ENCODE results near the gene PDK4.

Gene PDK4

DNA sequence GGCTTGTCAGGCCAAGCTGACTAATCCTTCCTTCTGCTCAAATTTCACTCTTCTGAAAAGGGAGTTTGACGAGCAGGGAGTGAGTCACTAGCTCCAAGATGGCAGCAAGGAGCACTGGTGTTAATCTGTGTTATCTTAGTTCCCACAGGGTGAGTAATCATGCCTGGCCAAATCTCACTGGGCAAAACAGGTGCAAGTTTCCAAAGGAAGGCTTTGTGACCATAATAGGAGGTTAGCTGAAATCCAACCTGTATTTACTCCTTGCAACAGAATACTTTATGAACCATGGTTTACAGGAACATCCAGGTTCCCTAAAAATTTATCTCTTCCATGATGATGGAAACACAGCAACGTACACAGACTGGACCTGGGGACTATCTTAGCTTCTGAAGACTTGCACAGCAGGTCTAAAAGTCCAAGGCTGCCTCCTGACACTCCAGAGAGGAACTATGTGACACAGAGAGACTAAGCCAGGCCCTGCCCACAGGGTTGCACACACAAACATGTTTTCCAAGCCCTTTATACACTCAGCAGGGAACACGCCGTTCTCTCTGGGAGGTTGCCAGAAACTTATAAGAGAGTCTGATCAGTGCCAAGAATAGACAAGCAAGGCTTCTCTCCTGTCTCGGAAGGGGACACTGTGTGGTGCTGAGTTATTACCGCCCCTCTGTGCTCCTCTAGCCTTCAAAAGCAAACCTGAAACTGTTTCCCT lies 46.3 kb downstream of the PDK4 start:
- Histone ChIP-seq H3K27ac (no peak overlapping the region), H3K36me3 (ENCODE audit: insufficient read depth, low read length) (no peaks in the 10 kb centered on the region), H3K4me3 (peak overlapping the region; percentile 47; the same call in 1 of the 2 replicates), H3K9me3 (ENCODE audit: low read depth, low read length) (no peaks in the 10 kb centered on the region), H3K9ac (ENCODE audit: insufficient read length) (no peak overlapping the region)
- DNase-seq (ENCODE audit: low read depth, low spot score), result peak; percentile 35
- TF ChIP-seq FOXP2 (optimal IDR thresholded peaks at IDR 0.05; ENCODE audit: control extremely low read depth, extremely low read length, insufficient read depth) (peak; percentile 52), POLR2AphosphoS5 (IDR thresholded peaks at IDR 0.05; ENCODE audit: borderline replicate concordance, low read depth, low read length) (no peak)

DNA sequence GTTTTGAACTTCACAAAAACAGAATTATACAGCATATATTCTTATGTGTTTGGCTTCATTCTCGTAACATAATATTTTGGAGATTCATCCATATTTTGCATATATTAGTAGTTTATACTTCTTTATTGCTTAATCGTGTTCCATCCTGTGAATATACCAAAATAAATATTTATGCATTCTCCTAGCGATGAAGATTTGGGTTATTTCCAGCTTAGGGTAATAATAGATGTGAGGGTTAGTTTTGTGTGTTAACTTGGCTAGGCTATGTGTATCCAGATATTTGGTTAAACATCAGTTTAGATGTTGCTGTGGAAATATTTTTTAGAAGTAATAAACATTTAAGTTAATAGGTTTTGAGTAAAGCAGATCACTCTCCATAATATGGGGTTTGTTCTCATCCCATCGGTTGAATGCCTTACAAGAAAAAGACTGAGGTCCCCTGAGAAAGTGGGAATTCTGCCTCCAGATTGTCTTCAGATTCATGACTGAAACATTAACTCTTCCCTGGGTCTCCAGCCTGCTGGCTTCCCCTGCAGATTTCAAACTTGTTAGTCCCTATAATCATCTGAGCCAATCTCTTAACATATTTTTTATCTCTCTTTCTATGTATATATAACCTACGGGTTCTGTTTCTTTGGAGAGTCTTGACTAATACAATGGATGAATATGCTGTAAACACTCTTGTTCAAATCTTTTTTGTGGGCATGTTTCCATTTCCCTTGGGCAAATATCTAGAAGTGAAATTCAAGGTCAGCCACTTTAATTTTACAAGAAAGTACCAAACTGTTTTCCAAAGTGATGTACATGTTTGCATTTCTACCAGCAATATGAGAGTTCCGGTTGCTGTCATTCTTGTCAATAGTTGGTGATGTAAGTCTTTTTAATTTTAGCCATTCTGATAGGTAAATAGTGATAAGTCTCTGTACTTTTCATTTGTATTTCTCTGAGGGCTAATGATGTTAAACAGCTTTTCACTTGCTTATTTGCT lies 48.7 kb downstream of the PDK4 start:
- Histone ChIP-seq H3K9me3 (ENCODE audit: low read depth, low read length) (no peaks in the 10 kb centered on the region), H3K4me3 (no peak overlapping the region), H3K36me3 (ENCODE audit: insufficient read depth, low read length) (no peaks in the 10 kb centered on the region), H3K9ac (ENCODE audit: insufficient read length) (no peak overlapping the region), H3K27ac (no peak overlapping the region)
- TF ChIP-seq FOXP2 (optimal IDR thresholded peaks at IDR 0.05; ENCODE audit: control extremely low read depth, extremely low read length, insufficient read depth), result no peak
- no peak for DNase-seq (ENCODE audit: low read depth, low spot score)

GRCh38 chr7:95546647-95547046 lies 49.7 kb downstream of the PDK4 start:
- H3K27ac ChIP-seq, result no peak overlapping the region
- no peaks in the 10 kb centered on the region for H3K36me3 ChIP-seq (ENCODE audit: insufficient read depth, low read length)
- H3K9me3 ChIP-seq (ENCODE audit: low read depth, low read length), result no peaks in the 10 kb centered on the region
- H3K9ac ChIP-seq (ENCODE audit: insufficient read length), result no peak overlapping the region
- DNase-seq (ENCODE audit: low read depth, low spot score), result no peak
- TF ChIP-seq POLR2AphosphoS5 (IDR thresholded peaks at IDR 0.05; ENCODE audit: borderline replicate concordance, low read depth, low read length) (no peak), EZH2 (IDR thresholded peaks at IDR 0.05) (no peak)
- no peak overlapping the region for H3K4me3 ChIP-seq

DNA sequence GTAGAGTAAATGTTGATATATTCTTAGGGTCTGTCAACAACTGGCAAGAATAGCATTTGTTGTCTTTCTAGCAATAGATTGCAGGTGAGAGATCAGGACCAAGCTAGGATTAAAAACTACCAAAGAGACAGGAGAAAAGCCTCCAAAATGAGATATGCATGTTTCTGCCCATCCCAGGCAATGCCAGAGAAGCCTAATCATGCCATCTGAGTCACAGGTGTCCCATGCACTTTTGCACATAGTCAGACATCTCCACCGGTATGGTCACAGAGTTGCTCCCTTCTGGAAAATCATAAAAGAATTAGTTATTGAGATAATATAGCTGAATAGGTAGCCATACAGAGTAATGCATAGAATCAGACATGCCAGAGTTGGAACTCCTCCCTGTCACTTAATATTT lies 50.6 kb downstream of the PDK4 start:
- H3K27ac ChIP-seq, result no peak overlapping the region
- TF ChIP-seq POLR2AphosphoS5 (IDR thresholded peaks at IDR 0.05; ENCODE audit: borderline replicate concordance, low read depth, low read length) (no peak), EZH2 (IDR thresholded peaks at IDR 0.05) (no peak), FOXP2 (optimal IDR thresholded peaks at IDR 0.05; ENCODE audit: control extremely low read depth, extremely low read length, insufficient read depth) (no peak)
- H3K9me3 ChIP-seq (ENCODE audit: low read depth, low read length), result no peaks in the 10 kb centered on the region
- H3K4me3 ChIP-seq, result no peak overlapping the region
- H3K36me3 ChIP-seq (ENCODE audit: insufficient read depth, low read length), result no peaks in the 10 kb centered on the region
- no peak for DNase-seq (ENCODE audit: low read depth, low spot score)
- H3K9ac ChIP-seq (ENCODE audit: insufficient read length), result no peak overlapping the region

GRCh38 chr7:95545007-95545615 lies 51.2 kb downstream of the PDK4 start:
- H3K9me3 ChIP-seq (ENCODE audit: low read depth, low read length), result no peaks in the 10 kb centered on the region
- H3K9ac ChIP-seq (ENCODE audit: insufficient read length), result no peak overlapping the region
- peak overlapping the region; percentile 23; the same call in 1 of the 2 replicates for H3K4me3 ChIP-seq
- DNase-seq (ENCODE audit: low read depth, low spot score), result no peak
- no peak overlapping the region for H3K27ac ChIP-seq
- H3K36me3 ChIP-seq (ENCODE audit: insufficient read depth, low read length), result no peaks in the 10 kb centered on the region
- TF ChIP-seq FOXP2 (optimal IDR thresholded peaks at IDR 0.05; ENCODE audit: control extremely low read depth, extremely low read length, insufficient read depth) (no peak), POLR2AphosphoS5 (IDR thresholded peaks at IDR 0.05; ENCODE audit: borderline replicate concordance, low read depth, low read length) (no peak), EZH2 (IDR thresholded peaks at IDR 0.05) (no peak)

DNA sequence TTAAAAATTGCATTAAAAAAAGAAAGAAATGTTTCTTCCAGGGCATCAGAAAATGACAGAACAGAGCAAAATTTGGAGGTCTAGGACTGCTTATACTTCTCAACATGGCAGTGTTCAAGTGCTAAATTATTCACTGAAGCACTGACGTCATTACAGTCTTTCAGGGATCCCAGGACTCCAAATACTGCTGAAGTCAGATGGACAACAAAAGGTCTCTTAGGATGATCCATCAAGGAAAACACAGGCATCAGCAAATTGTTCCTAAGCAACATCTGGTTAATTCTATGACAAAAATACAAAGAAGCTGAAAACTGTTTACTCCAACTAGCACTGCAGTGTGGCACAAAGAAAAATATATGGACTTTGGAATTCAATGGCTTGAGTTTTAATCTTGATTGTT lies 52.1 kb downstream of the PDK4 start:
- no peak overlapping the region for H3K4me3 ChIP-seq
- H3K9ac ChIP-seq (ENCODE audit: insufficient read length), result no peak overlapping the region
- no peaks in the 10 kb centered on the region for H3K36me3 ChIP-seq (ENCODE audit: insufficient read depth, low read length)
- no peak overlapping the region for H3K27ac ChIP-seq
- no peak for DNase-seq (ENCODE audit: low read depth, low spot score)
- H3K9me3 ChIP-seq (ENCODE audit: low read depth, low read length), result no peaks in the 10 kb centered on the region
- TF ChIP-seq POLR2AphosphoS5 (IDR thresholded peaks at IDR 0.05; ENCODE audit: borderline replicate concordance, low read depth, low read length), result no peak
- no peak for TF ChIP-seq FOXP2 (optimal IDR thresholded peaks at IDR 0.05; ENCODE audit: control extremely low read depth, extremely low read length, insufficient read depth)
- no peak for TF ChIP-seq EZH2 (IDR thresholded peaks at IDR 0.05)

DNA sequence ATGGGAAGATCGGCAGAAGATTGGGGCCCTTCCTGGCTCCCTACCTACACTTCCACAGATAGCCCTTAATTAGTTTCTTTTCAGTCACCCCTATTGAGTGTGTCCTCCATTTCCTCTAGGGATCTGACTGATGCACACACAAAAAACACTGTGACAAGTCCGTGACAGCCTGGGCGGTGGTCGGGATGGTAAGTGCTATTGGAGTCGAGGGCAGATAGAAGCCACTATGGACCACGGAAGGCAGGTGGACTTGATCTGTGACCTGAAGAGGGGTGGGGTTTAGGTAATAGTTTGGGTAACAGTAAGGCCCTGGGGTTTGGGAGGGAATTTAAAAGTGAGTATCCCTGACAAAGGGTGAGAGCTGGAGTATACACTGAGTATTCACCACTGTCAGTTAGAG lies 53.0 kb downstream of the PDK4 start:
- no peaks in the 10 kb centered on the region for H3K9me3 ChIP-seq (ENCODE audit: low read depth, low read length)
- no peak for DNase-seq (ENCODE audit: low read depth, low spot score)
- no peaks in the 10 kb centered on the region for H3K36me3 ChIP-seq (ENCODE audit: insufficient read depth, low read length)
- H3K27ac ChIP-seq, result no peak overlapping the region
- H3K4me3 ChIP-seq, result no peak overlapping the region
- H3K9ac ChIP-seq (ENCODE audit: insufficient read length), result no peak overlapping the region
- TF ChIP-seq FOXP2 (optimal IDR thresholded peaks at IDR 0.05; ENCODE audit: control extremely low read depth, extremely low read length, insufficient read depth), result no peak
- no peak for TF ChIP-seq POLR2AphosphoS5 (IDR thresholded peaks at IDR 0.05; ENCODE audit: borderline replicate concordance, low read depth, low read length)
- no peak for TF ChIP-seq EZH2 (IDR thresholded peaks at IDR 0.05)

- no peak for TF ChIP-seq FOXP2 (optimal IDR thresholded peaks at IDR 0.05; ENCODE audit: control extremely low read depth, extremely low read length, insufficient read depth)
- no peak for TF ChIP-seq POLR2AphosphoS5 (IDR thresholded peaks at IDR 0.05; ENCODE audit: borderline replicate concordance, low read depth, low read length)
- TF ChIP-seq EZH2 (IDR thresholded peaks at IDR 0.05), result no peak
- Histone ChIP-seq H3K4me3 (no peak overlapping the region), H3K9me3 (ENCODE audit: low read depth, low read length) (no peaks in the 10 kb centered on the region), H3K36me3 (ENCODE audit: insufficient read depth, low read length) (no peaks in the 10 kb centered on the region), H3K27ac (no peak overlapping the region), H3K9ac (ENCODE audit: insufficient read length) (no peak overlapping the region)
- DNase-seq (ENCODE audit: low read depth, low spot score), result no peak
These were observed 56.0 kb downstream of the PDK4 start for GRCh38 chr7:95540366-95540765.
